ENCODE measurements around the gene PRSS2. TPM values are rescaled to one million over a fixed set of nuclear protein-coding genes. Genes with fewer than 3 reads are reported as not detected.

Gene PRSS2
- polyA plus RNA-seq, 1 of the 3 experiments (the other 2 are of a cell fraction), result not detected

DNA sequence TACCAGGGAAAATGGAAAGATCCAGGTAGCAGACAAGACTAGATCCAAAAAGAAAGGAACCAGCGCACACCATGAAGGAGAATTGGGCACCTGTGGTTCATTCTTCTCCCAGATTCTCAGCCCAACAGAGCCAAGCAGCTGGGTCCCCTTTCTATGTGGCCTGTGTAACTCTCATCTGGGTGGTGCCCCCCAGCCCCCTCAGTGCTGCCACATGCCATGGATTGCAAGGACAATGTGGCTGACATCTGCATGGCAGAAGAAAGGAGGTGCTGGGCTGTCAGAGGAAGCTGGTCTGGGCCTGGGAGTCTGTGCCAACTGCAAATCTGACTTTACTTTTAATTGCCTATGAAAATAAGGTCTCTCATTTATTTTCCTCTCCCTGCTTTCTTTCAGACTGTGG is 21.4 kb downstream of the PRSS2 start:
- no peaks in the 10 kb centered on the region for H3F3A ChIP-seq (replicated peaks; ENCODE audit: insufficient read depth)
- H4K20me1 ChIP-seq (ENCODE audit: insufficient read depth), result no peaks in the 10 kb centered on the region
- CTCF ChIA-PET, result interaction anchor here (0.9 to 19.8 kb wide), 9 partner anchors 9 to 333 kb away, joined by 3 to 488 read pairs (median 36); partner anchors contain the start of gene EPHB6
- H3K4me1 ChIP-seq (ENCODE audit: control insufficient read depth in 1 of 2, insufficient read depth in 2 of 2, low read depth in 1 of 2, low read length in 1 of 2), result peaks cover 0 to 5% of the 10 kb centered on the region in 2 experiments; a peak in 1 of 4 replicates
- no peak overlapping the region for H3K9ac ChIP-seq
- H3K4me3 ChIP-seq (ENCODE audit: low read depth in 2 of 2, low read length in 1 of 2), result no peak overlapping the region
- H3K27me3 ChIP-seq (ENCODE audit: insufficient read depth), result peaks cover 56% of the 10 kb centered on the region
- H2AFZ ChIP-seq (ENCODE audit: low read depth), result no peak overlapping the region
- TF ChIP-seq, protein P1, sequence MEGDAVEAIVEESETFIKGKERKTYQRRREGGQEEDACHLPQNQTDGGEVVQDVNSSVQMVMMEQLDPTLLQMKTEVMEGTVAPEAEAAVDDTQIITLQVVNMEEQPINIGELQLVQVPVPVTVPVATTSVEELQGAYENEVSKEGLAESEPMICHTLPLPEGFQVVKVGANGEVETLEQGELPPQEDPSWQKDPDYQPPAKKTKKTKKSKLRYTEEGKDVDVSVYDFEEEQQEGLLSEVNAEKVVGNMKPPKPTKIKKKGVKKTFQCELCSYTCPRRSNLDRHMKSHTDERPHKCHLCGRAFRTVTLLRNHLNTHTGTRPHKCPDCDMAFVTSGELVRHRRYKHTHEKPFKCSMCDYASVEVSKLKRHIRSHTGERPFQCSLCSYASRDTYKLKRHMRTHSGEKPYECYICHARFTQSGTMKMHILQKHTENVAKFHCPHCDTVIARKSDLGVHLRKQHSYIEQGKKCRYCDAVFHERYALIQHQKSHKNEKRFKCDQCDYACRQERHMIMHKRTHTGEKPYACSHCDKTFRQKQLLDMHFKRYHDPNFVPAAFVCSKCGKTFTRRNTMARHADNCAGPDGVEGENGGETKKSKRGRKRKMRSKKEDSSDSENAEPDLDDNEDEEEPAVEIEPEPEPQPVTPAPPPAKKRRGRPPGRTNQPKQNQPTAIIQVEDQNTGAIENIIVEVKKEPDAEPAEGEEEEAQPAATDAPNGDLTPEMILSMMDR (IDR thresholded peaks at IDR 0.05), result no peak
- TF ChIP-seq, protein P2, sequence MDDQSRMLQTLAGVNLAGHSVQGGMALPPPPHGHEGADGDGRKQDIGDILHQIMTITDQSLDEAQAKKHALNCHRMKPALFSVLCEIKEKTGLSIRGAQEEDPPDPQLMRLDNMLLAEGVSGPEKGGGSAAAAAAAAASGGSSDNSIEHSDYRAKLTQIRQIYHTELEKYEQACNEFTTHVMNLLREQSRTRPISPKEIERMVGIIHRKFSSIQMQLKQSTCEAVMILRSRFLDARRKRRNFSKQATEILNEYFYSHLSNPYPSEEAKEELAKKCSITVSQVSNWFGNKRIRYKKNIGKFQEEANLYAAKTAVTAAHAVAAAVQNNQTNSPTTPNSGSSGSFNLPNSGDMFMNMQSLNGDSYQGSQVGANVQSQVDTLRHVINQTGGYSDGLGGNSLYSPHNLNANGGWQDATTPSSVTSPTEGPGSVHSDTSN (IDR thresholded peaks at IDR 0.05), result no peak
- TF ChIP-seq RCOR1 (IDR thresholded peaks at IDR 0.05; ENCODE audit: low read length), result no peak
- no peak for TF ChIP-seq GATA2 (CRISPR knock-in tag; IDR thresholded peaks at IDR 0.05)
- TF ChIP-seq EP300 (IDR thresholded peaks at IDR 0.05; ENCODE audit: borderline replicate concordance in 1 of 2, low read depth in 1 of 2, low read length in 1 of 2), result no peak
- TF ChIP-seq, protein P3, sequence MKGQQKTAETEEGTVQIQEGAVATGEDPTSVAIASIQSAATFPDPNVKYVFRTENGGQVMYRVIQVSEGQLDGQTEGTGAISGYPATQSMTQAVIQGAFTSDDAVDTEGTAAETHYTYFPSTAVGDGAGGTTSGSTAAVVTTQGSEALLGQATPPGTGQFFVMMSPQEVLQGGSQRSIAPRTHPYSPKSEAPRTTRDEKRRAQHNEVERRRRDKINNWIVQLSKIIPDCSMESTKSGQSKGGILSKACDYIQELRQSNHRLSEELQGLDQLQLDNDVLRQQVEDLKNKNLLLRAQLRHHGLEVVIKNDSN (IDR thresholded peaks at IDR 0.05; ENCODE audit: borderline replicate concordance, low read depth), result no peak
- no peak for TF ChIP-seq FOSL2 (IDR thresholded peaks at IDR 0.05; ENCODE audit: borderline replicate concordance, low read depth)
- no peak for DNase-seq
- no peaks in the 10 kb centered on the region for H3K9me3 ChIP-seq
- no peak overlapping the region for H3K4me2 ChIP-seq
- H3K36me3 ChIP-seq (replicated peaks in 1 of 2; ENCODE audit: control insufficient read depth in 1 of 2, insufficient read depth in 2 of 2, low read length in 1 of 2), result no peaks in the 10 kb centered on the region
- no peak overlapping the region for H3K27ac ChIP-seq (ENCODE audit: low read depth in 2 of 2, low read length in 1 of 2)
- 82% methylated on average over 1 of the region's 1 CpG for WGBS (ENCODE audit: low lambda C conversion rate)
- POLR2A ChIA-PET, result no interaction called here
- H3K79me2 ChIP-seq (ENCODE audit: insufficient read depth), result no peaks in the 10 kb centered on the region
- no peaks in the 10 kb centered on the region for H3K9me2 ChIP-seq

DNA sequence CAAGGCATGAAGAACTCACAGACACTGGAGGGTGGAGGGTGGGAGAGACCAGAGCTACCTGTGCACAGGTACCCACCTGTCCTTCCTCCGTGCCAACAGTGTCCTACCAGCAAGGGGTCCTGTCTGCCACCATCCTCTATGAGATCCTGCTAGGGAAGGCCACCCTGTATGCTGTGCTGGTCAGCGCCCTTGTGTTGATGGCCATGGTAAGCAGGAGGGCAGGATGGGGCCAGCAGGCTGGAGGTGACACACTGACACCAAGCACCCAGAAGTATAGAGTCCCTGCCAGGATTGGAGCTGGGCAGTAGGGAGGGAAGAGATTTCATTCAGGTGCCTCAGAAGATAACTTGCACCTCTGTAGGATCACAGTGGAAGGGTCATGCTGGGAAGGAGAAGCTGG is 21.8 kb downstream of the PRSS2 start:
- no peak overlapping the region for H3K4me3 ChIP-seq (ENCODE audit: low read depth in 2 of 2, low read length in 1 of 2)
- POLR2A ChIA-PET, result no interaction called here
- 42% methylated on average over 2 of the region's 2 CpGs for WGBS (ENCODE audit: low lambda C conversion rate)

More for the DNA sequence above, 21.8 kb downstream of the PRSS2 start:
- Histone ChIP-seq H3K9ac (no peak overlapping the region), H3K4me2 (no peak overlapping the region), H3K9me3 (no peaks in the 10 kb centered on the region), H3K27me3 (ENCODE audit: insufficient read depth) (peaks cover 61% of the 10 kb centered on the region), H3K36me3 (replicated peaks in 1 of 2; ENCODE audit: control insufficient read depth in 1 of 2, insufficient read depth in 2 of 2, low read length in 1 of 2) (no peaks in the 10 kb centered on the region), H4K20me1 (ENCODE audit: insufficient read depth) (no peaks in the 10 kb centered on the region), H3K4me1 (ENCODE audit: control insufficient read depth in 1 of 2, insufficient read depth in 2 of 2, low read depth in 1 of 2, low read length in 1 of 2) (peaks cover 0 to 9% of the 10 kb centered on the region in 2 experiments; a peak in 1 of 4 replicates), H3K79me2 (ENCODE audit: insufficient read depth) (no peaks in the 10 kb centered on the region), H3K27ac (ENCODE audit: low read depth in 2 of 2, low read length in 1 of 2) (no peak overlapping the region), H3F3A (replicated peaks; ENCODE audit: insufficient read depth) (no peaks in the 10 kb centered on the region), H3K9me2 (no peaks in the 10 kb centered on the region), H2AFZ (ENCODE audit: low read depth) (no peak overlapping the region)
- no peak for DNase-seq
- CTCF ChIA-PET, result interaction anchor here (0.9 to 19.8 kb wide), 8 partner anchors 9 to 333 kb away, joined by 3 to 488 read pairs (median 100); no protein-coding TSS in a partner anchor
- no peak for TF ChIP-seq GATA2 (CRISPR knock-in tag; IDR thresholded peaks at IDR 0.05)
- TF ChIP-seq NFIC (IDR thresholded peaks at IDR 0.05; ENCODE audit: borderline replicate concordance), result no peak
- no peak for TF ChIP-seq EP300 (IDR thresholded peaks at IDR 0.05; ENCODE audit: borderline replicate concordance in 1 of 2, low read depth in 1 of 2, low read length in 1 of 2)
- TF ChIP-seq RFX5 (IDR thresholded peaks at IDR 0.05; ENCODE audit: low read length), result no peak
- TF ChIP-seq, protein P4, sequence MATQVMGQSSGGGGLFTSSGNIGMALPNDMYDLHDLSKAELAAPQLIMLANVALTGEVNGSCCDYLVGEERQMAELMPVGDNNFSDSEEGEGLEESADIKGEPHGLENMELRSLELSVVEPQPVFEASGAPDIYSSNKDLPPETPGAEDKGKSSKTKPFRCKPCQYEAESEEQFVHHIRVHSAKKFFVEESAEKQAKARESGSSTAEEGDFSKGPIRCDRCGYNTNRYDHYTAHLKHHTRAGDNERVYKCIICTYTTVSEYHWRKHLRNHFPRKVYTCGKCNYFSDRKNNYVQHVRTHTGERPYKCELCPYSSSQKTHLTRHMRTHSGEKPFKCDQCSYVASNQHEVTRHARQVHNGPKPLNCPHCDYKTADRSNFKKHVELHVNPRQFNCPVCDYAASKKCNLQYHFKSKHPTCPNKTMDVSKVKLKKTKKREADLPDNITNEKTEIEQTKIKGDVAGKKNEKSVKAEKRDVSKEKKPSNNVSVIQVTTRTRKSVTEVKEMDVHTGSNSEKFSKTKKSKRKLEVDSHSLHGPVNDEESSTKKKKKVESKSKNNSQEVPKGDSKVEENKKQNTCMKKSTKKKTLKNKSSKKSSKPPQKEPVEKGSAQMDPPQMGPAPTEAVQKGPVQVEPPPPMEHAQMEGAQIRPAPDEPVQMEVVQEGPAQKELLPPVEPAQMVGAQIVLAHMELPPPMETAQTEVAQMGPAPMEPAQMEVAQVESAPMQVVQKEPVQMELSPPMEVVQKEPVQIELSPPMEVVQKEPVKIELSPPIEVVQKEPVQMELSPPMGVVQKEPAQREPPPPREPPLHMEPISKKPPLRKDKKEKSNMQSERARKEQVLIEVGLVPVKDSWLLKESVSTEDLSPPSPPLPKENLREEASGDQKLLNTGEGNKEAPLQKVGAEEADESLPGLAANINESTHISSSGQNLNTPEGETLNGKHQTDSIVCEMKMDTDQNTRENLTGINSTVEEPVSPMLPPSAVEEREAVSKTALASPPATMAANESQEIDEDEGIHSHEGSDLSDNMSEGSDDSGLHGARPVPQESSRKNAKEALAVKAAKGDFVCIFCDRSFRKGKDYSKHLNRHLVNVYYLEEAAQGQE (IDR thresholded peaks at IDR 0.05; ENCODE audit: low read depth, low read length), result no peak
- no peak for TF ChIP-seq MXI1 (IDR thresholded peaks at IDR 0.05; ENCODE audit: low read depth, low read length)
- TF ChIP-seq RXRA (IDR thresholded peaks at IDR 0.05; ENCODE audit: borderline replicate concordance, low read depth), result no peak
- TF ChIP-seq YY1 (IDR thresholded peaks at IDR 0.05; ENCODE audit: low read depth), result no peak
